ENCODE results near the gene TRIM3. TPM values are rescaled to one million over a fixed set of nuclear protein-coding genes. Genes with fewer than 3 reads are reported as not detected.

The TRIM3 gene
- total and polyA plus RNA-seq, 2 of the 8 experiments (the other 6 are each of a cell fraction or from before 2014, with no cell fraction given) = 10.7 to 14.3 TPM

GRCh38 chr11:6458352-6459098, 15.2 kb downstream of the TRIM3 start:
- no peak overlapping the region for H3K18ac ChIP-seq (ENCODE audit: extremely low read depth, low read length)
- no peak overlapping the region for H3K23ac ChIP-seq (ENCODE audit: insufficient read length)
- no peak for FAIRE-seq
- H3K9me3 ChIP-seq (ENCODE audit: insufficient read depth in 2 of 2, low read depth in 1 of 2, low read length in 1 of 2) = no peaks in the 10 kb centered on the region
- DNase-seq (ENCODE audit: low read depth in 1 of 2, low spot score in 2 of 2) = no peak
- H4K91ac ChIP-seq (replicated peaks; ENCODE audit: insufficient read length, low read length) = no peak overlapping the region
- H3K9ac ChIP-seq (replicated peaks in 1 of 4; ENCODE audit: extremely low read depth in 1 of 4, low read depth in 3 of 4, low read length in 3 of 4) = no peak overlapping the region
- H3K23me2 ChIP-seq (ENCODE audit: low read depth, low read length) = no peaks in the 10 kb centered on the region; the same call in 1 of the 2 replicates
- H3K14ac ChIP-seq (ENCODE audit: insufficient read length) = no peak overlapping the region
- 77% methylated on average over 2 of the region's 2 CpGs; no CpG with 5 or more reads in 1 of the 2 experiments for WGBS, 2 experiments (ENCODE audit: extremely low coverage in 1 of 2, insufficient coverage in 1 of 2, insufficient read length in 1 of 2, insufficient replicate concordance in 2 of 2, low coverage in 1 of 2, low lambda C conversion rate in 2 of 2, missing lambda C conversion rate in 1 of 2)
- H3K56ac ChIP-seq (replicated peaks; ENCODE audit: insufficient read length, low read depth, low read length) = no peak overlapping the region
- no peak overlapping the region for H2AK5ac ChIP-seq (ENCODE audit: low read depth, low read length)
- no peak overlapping the region for H3K4me3 ChIP-seq (ENCODE audit: extremely low read depth in 1 of 4, insufficient read depth in 2 of 4, low read depth in 3 of 4, low read length in 4 of 4)
- H3K79me2 ChIP-seq (ENCODE audit: control insufficient read depth in 1 of 2, insufficient read depth in 2 of 2, low read length in 2 of 2) = no peaks in the 10 kb centered on the region
- no peak overlapping the region for H3K27ac ChIP-seq (ENCODE audit: low read depth, low read length)
- H2BK120ac ChIP-seq (replicated peaks; ENCODE audit: low read depth, low read length) = no peak overlapping the region
- peaks cover 0 to 12% (median 3%) of the 10 kb centered on the region in 4 experiments; a peak in 2 of 8 replicates for H3K36me3 ChIP-seq (ENCODE audit: control insufficient read depth in 2 of 4, insufficient read depth in 4 of 4, low read length in 3 of 4)
- no peak overlapping the region for H3K4ac ChIP-seq (replicated peaks; ENCODE audit: insufficient read length, low read depth, low read length)
- H3K4me1 ChIP-seq (replicated peaks in 1 of 4; ENCODE audit: control insufficient read depth in 3 of 4, insufficient read depth in 4 of 4, low read length in 3 of 4) = no peaks in the 10 kb centered on the region
- ChIA-PET CTCF (ENCODE audit: partially characterized antibody) (interaction anchor here (1.7 to 6.5 kb wide), 2 partner anchors 14 to 80 kb away, joined by 8 to 83 read pairs; partner anchors contain the start of gene HPX), POLR2A (ENCODE audit: partially characterized antibody) (interaction anchor here (1.1 kb wide), 1 partner anchor 15 kb away, joined by 3 read pairs; no protein-coding TSS in a partner anchor)
- no peak overlapping the region for H4K8ac ChIP-seq (ENCODE audit: extremely low read depth, insufficient read depth, low read length)
- H2BK15ac ChIP-seq (ENCODE audit: low read length) = no peak overlapping the region
- no peak overlapping the region for H2BK12ac ChIP-seq (ENCODE audit: low read depth, low read length)
- H3K4me2 ChIP-seq (ENCODE audit: insufficient read depth in 1 of 2, low read depth in 2 of 2, low read length in 2 of 2) = no peak overlapping the region
- no peaks in the 10 kb centered on the region; the same call in 1 of the 2 replicates for H3K79me1 ChIP-seq (ENCODE audit: low read depth, low read length)
- no peaks in the 10 kb centered on the region for H3K27me3 ChIP-seq (replicated peaks in 1 of 4; ENCODE audit: control insufficient read depth in 3 of 4, extremely low read depth in 1 of 4, insufficient read depth in 3 of 4, low read length in 3 of 4)
- H4K20me1 ChIP-seq (replicated peaks in 1 of 2; ENCODE audit: control insufficient read depth in 1 of 2, insufficient read depth in 2 of 2, low read length in 2 of 2) = no peaks in the 10 kb centered on the region
- no peak overlapping the region for H4K5ac ChIP-seq (ENCODE audit: insufficient read length, low read depth, low read length)
- H2BK5ac ChIP-seq (ENCODE audit: low read depth, low read length) = no peak overlapping the region
- no peak overlapping the region for H2AFZ ChIP-seq (ENCODE audit: low read length)
- no peak overlapping the region for H2BK20ac ChIP-seq (ENCODE audit: low read length)
- no peak for TF ChIP-seq BACH1 (IDR thresholded peaks at IDR 0.05; ENCODE audit: low read length)
- no peak for TF ChIP-seq RBBP5 (IDR thresholded peaks at IDR 0.05; ENCODE audit: borderline replicate concordance, low read depth, low read length)
- no peak for TF ChIP-seq SP4 (IDR thresholded peaks at IDR 0.05; ENCODE audit: low read length)
- no peak for TF ChIP-seq CREB1 (IDR thresholded peaks at IDR 0.05)
- TF ChIP-seq SP1 (IDR thresholded peaks at IDR 0.05; ENCODE audit: low read depth, low read length) = no peak
- TF ChIP-seq POLR2A (IDR thresholded peaks at IDR 0.05; ENCODE audit: control extremely low read depth in 1 of 2, low read depth in 2 of 2, low read length in 2 of 2) = no peak
- TF ChIP-seq ZNF274 (IDR thresholded peaks at IDR 0.05; ENCODE audit: borderline replicate concordance, extremely low read depth, low read length) = no peak
- TF ChIP-seq YY1 (IDR thresholded peaks at IDR 0.05; ENCODE audit: low read depth, low read length) = no peak
- TF ChIP-seq MAX (IDR thresholded peaks at IDR 0.05) = no peak
- no peak for TF ChIP-seq SAP30 (IDR thresholded peaks at IDR 0.05; ENCODE audit: insufficient read depth, insufficient replicate concordance, low read length)
- TF ChIP-seq NANOG (IDR thresholded peaks at IDR 0.05; ENCODE audit: insufficient read depth, low read depth, low read length, poor library complexity, severe bottlenecking) = no peak
- no peak for TF ChIP-seq ATF2 (IDR thresholded peaks at IDR 0.05; ENCODE audit: low read length)

All from H1 (cell line).